CD4-positive, alpha-beta T cell (primary cell): ENCODE measurements around the gene DGUOK. TPM values are rescaled to one million over a fixed set of nuclear protein-coding genes. Genes with fewer than 3 reads are reported as not detected.

Source experiments
- ATAC-seq: fragments of 200-7000 bp; cut with Tn5 transposase; one replicate; pipeline ENCODE4 v1.10.0; 2022; ENCODE audit warnings: mild to moderate bottlenecking; ENCODE audit not compliant: poor library complexity
- CTCF ChIA-PET: fragments of 350-600 bp; sonication (Branson Sonifier 250); formaldehyde crosslinking; loops from one replicate; lab custom pipeline; 2021; ENCODE audit warnings: antibody characterized with exemption, inconsistent platforms; lab: Charles Lee
- POLR2A ChIA-PET: fragments of 350-600 bp; sonication (Branson Sonifier 250); formaldehyde crosslinking; loops from one replicate; lab custom pipeline; 2021; ENCODE audit warnings: antibody characterized with exemption, inconsistent platforms; lab: Charles Lee
- DNase-seq, 14 experiments: peaks; one replicate each; pipeline ENCODE4 v3.0.0-alpha.2; 2013 to 2020; ENCODE audit warnings: mixed read lengths in 2 of 14
- H3K27ac ChIP-seq, 2 donors: one replicate each; pipeline versions ENCODE4 v1.5.1 to v1.7.0; 2013; ENCODE audit warnings: low read length in 2 of 2, low read depth in 1 of 2, mild to moderate bottlenecking in 1 of 2
- H3K27me3 ChIP-seq, 2 experiments: 1 replicate in 1 of 2; 2 replicates in 1 of 2; pipeline versions ENCODE4 v1.6.1 to v1.7.0; 2013; ENCODE audit warnings: low read length in 2 of 2, control low read depth in 1 of 2, mild to moderate bottlenecking in 1 of 2, moderate library complexity in 1 of 2; ENCODE audit not compliant: insufficient read depth in 2 of 2, control insufficient read depth in 1 of 2
- H3K36me3 ChIP-seq: one replicate; pipeline ENCODE4 v1.6.1; 2013; ENCODE audit warnings: low read length, control low read depth; ENCODE audit not compliant: insufficient read depth
- H3K4me1 ChIP-seq: one replicate; pipeline ENCODE4 v1.6.1; 2013; ENCODE audit warnings: low read length, control low read depth; ENCODE audit not compliant: insufficient read depth
- H3K4me3 ChIP-seq: one replicate; pipeline ENCODE4 v1.5.1; 2013; ENCODE audit warnings: mild to moderate bottlenecking, low read length, moderate library complexity
- H3K9me3 ChIP-seq, 2 experiments: 1 replicate in 1 of 2; 2 replicates in 1 of 2; pipeline versions ENCODE4 v1.6.1 to v1.7.0; 2013; ENCODE audit warnings: low read length in 2 of 2, mild to moderate bottlenecking in 2 of 2, control low read depth in 1 of 2, moderate library complexity in 1 of 2; ENCODE audit not compliant: control insufficient read depth in 1 of 2, insufficient read depth in 1 of 2
- H3K27ac Mint-ChIP-seq: one replicate; pipeline ENCODE4 v1.8.0; 2020; ENCODE audit warnings: mixed read lengths
- H3K27me3 Mint-ChIP-seq: one replicate; pipeline ENCODE4 v1.8.0; 2021; ENCODE audit warnings: mixed read lengths
- H3K36me3 Mint-ChIP-seq: one replicate; pipeline ENCODE4 v1.8.0; 2021; ENCODE audit warnings: low read depth, mixed read lengths
- H3K4me1 Mint-ChIP-seq: one replicate; pipeline ENCODE4 v1.8.0; 2021; ENCODE audit warnings: low read depth, mixed read lengths
- H3K4me3 Mint-ChIP-seq: one replicate; pipeline ENCODE4 v1.8.0; 2020; ENCODE audit warnings: mild to moderate bottlenecking, mixed read lengths
- H3K9me3 Mint-ChIP-seq: one replicate; pipeline ENCODE4 v1.8.0; 2020; ENCODE audit warnings: mixed read lengths
- intact Hi-C, 2 experiments: fragments of 100-400 bp; cut with DNase I in 1 of 2; cut with micrococcal nuclease in 1 of 2; formaldehyde crosslinking; loops; one replicate each; pipeline versions ENCODE4 v1.15.1 to v1.9.0; 2023 to 2025; cut with DNase I, micrococcal nuclease
- total RNA-seq, 174 experiments: library from RNA in 2 of 174; stranded (reverse) in 2 of 174; gene quantifications; one replicate each; pipeline ENCODE4 v1.2.3 and lab custom pipeline; 2021 to 2026
- TF ChIP-seq, protein P1 (sequence below): fragments of 200-600 bp; IDR thresholded peaks from one replicate; pipeline ENCODE4 v1.8.0; 2022; ENCODE audit warnings: antibody characterized with exemption, mild to moderate bottlenecking

DGUOK gene
- total RNA-seq, 2 experiments from 2014 or later: 30.5 to 32.0 TPM

- Mint-ChIP-seq H3K27ac (peak overlapping the region; percentile 82), H3K36me3 (no peaks in the 10 kb centered on the region), H3K4me1 (peaks cover 24% of the 10 kb centered on the region), H3K4me3 (no peak overlapping the region), H3K9me3 (no peaks in the 10 kb centered on the region), H3K27me3 (no peaks in the 10 kb centered on the region)
- ChIA-PET CTCF (no interaction called here), POLR2A (interaction anchor here (1.0 kb wide), 1 partner anchor 30 kb away, joined by 4 read pairs; the partner anchor contains the start of gene DGUOK)
- intact Hi-C loops: no loop called here
- TF ChIP-seq, protein P1, sequence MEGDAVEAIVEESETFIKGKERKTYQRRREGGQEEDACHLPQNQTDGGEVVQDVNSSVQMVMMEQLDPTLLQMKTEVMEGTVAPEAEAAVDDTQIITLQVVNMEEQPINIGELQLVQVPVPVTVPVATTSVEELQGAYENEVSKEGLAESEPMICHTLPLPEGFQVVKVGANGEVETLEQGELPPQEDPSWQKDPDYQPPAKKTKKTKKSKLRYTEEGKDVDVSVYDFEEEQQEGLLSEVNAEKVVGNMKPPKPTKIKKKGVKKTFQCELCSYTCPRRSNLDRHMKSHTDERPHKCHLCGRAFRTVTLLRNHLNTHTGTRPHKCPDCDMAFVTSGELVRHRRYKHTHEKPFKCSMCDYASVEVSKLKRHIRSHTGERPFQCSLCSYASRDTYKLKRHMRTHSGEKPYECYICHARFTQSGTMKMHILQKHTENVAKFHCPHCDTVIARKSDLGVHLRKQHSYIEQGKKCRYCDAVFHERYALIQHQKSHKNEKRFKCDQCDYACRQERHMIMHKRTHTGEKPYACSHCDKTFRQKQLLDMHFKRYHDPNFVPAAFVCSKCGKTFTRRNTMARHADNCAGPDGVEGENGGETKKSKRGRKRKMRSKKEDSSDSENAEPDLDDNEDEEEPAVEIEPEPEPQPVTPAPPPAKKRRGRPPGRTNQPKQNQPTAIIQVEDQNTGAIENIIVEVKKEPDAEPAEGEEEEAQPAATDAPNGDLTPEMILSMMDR: no peak
- Histone ChIP-seq H3K27ac (peak overlapping the region in 1 of 2 donors; percentile 22), H3K27me3 (peaks cover 0 to 4% of the 10 kb centered on the region in 2 experiments), H3K36me3 (no peaks in the 10 kb centered on the region), H3K4me3 (no peak overlapping the region), H3K9me3 (no peaks in the 10 kb centered on the region), H3K4me1 (peaks cover 21% of the 10 kb centered on the region)
- ATAC-seq: no peak
- no peak for DNase-seq
Observed at GRCh38 chr2:73897240-73897583, 29.5 kb upstream of the DGUOK start.

GRCh38 chr2:73897934-73898333, 28.7 kb upstream of the DGUOK start:
- Histone ChIP-seq H3K36me3 (no peaks in the 10 kb centered on the region), H3K27me3 (peaks cover 0 to 4% of the 10 kb centered on the region in 2 experiments), H3K9me3 (no peaks in the 10 kb centered on the region), H3K4me1 (peaks cover 21% of the 10 kb centered on the region), H3K27ac (no peak overlapping the region), H3K4me3 (no peak overlapping the region)
- H3K27me3 Mint-ChIP-seq: no peaks in the 10 kb centered on the region
- ChIA-PET POLR2A (no interaction called here), CTCF (interaction anchor here (0.6 kb wide), 1 partner anchor 154 kb away, joined by 3 read pairs; no protein-coding TSS in a partner anchor)
- H3K27ac Mint-ChIP-seq: no peak overlapping the region
- no peak overlapping the region for H3K4me3 Mint-ChIP-seq
- peaks cover 24% of the 10 kb centered on the region for H3K4me1 Mint-ChIP-seq
- DNase-seq (no peak), ATAC-seq (no peak)
- no peaks in the 10 kb centered on the region for H3K36me3 Mint-ChIP-seq
- TF ChIP-seq, protein P1: no peak
- intact Hi-C loops: no loop called here
- H3K9me3 Mint-ChIP-seq: no peaks in the 10 kb centered on the region

GRCh38 chr2:73899801-73900336, 26.8 kb upstream of the DGUOK start:
- Mint-ChIP-seq H3K36me3 (no peaks in the 10 kb centered on the region), H3K4me1 (peaks cover 17% of the 10 kb centered on the region), H3K4me3 (no peak overlapping the region), H3K27me3 (no peaks in the 10 kb centered on the region), H3K27ac (no peak overlapping the region), H3K9me3 (no peaks in the 10 kb centered on the region)
- POLR2A ChIA-PET: no interaction called here
- H3K36me3 ChIP-seq: no peaks in the 10 kb centered on the region
- H3K9me3 ChIP-seq: no peaks in the 10 kb centered on the region
- no peak overlapping the region for H3K27ac ChIP-seq
- H3K4me3 ChIP-seq: no peak overlapping the region
- TF ChIP-seq, protein P1: no peak
- DNase-seq: no peak
- H3K4me1 ChIP-seq: peaks cover 18% of the 10 kb centered on the region
- no peak for ATAC-seq
- intact Hi-C loops: no loop called here
- peaks cover 0 to 4% of the 10 kb centered on the region in 2 experiments for H3K27me3 ChIP-seq
- CTCF ChIA-PET: no interaction called here
